Erythroblast (primary cell): ENCODE results near the gene NRIP1.

ENCODE experiments used
- GATA1 ChIP-seq: IDR thresholded peaks from 2 replicates; pipeline ENCODE4 v1.6.1; 2011; ENCODE audit warnings: low read depth, mild to moderate bottlenecking, control low read depth, low read length, moderate library complexity
- POLR2A ChIP-seq: IDR thresholded peaks from 2 replicates; pipeline ENCODE4 v1.6.1; 2011; ENCODE audit warnings: mild to moderate bottlenecking, low read length

DNA sequence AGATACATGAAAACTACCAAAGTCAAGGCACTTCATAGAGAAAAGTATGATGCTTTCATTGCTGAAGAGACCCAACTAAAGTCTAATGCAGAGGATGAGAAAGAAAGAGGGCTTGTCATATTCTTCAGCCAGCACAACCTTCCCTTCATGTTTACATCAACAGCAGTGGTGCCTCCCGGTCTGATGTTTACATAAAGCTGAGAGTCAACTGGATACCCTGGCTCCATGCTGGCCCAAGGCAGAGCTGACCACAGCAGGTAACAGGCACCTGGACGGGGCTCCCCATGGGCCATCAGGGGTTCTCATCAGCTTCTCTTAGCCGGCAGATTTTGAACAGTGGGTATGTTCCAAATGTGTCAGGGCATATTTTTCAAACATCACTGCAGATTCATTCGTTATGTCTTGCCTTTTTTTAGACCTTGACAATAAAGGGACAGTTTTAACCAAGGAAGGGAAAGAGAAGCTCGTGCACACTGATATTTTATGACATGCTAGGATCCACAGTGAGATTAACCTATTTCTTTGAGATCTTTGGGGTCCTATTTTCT, 117.1 kb downstream of the NRIP1 start:
- TF ChIP-seq POLR2A (no peak), GATA1 (no peak)
